Astrocyte of the spinal cord (primary cell): Measurements from ENCODE around the gene RUNX1.
A peak's percentile ranks its signal among the peaks of the same experiment; 100 is the strongest.

ENCODE experiments used
- DNase-seq: peaks from one replicate; pipeline ENCODE4 v3.0.0; 2011; ENCODE audit warnings: low read depth, low spot score
- H3K4me3 ChIP-seq: 2 replicates; pipeline ENCODE4 v1.5.1; 2011; ENCODE audit warnings: low read depth, mild to moderate bottlenecking, low read length, moderate library complexity
- in situ Hi-C: cut with HindIII; loops from 2 replicates; pipeline ENCODE4 v1.10.0; 2017; ENCODE audit warnings: low sequenced_read_pairs
- TF ChIP-seq, protein P1 (sequence below): IDR thresholded peaks from 2 replicates; pipeline ENCODE4 v1.5.1; 2012; ENCODE audit warnings: low read depth, mild to moderate bottlenecking, low read length, inconsistent platforms

RUNX1 gene

DNA sequence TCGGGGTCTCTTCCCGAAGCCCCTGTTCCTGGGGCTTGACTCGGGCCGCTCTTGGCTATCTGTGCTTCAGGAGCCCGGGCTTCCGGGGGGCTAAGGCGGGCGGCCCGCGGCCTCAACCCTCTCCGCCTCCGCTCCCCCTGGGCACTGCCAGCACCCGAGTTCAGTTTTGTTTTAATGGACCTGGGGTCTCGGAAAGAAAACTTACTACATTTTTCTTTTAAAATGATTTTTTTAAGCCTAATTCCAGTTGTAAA is 158.7 kb downstream of the RUNX1 start:
- TF ChIP-seq, protein P1, sequence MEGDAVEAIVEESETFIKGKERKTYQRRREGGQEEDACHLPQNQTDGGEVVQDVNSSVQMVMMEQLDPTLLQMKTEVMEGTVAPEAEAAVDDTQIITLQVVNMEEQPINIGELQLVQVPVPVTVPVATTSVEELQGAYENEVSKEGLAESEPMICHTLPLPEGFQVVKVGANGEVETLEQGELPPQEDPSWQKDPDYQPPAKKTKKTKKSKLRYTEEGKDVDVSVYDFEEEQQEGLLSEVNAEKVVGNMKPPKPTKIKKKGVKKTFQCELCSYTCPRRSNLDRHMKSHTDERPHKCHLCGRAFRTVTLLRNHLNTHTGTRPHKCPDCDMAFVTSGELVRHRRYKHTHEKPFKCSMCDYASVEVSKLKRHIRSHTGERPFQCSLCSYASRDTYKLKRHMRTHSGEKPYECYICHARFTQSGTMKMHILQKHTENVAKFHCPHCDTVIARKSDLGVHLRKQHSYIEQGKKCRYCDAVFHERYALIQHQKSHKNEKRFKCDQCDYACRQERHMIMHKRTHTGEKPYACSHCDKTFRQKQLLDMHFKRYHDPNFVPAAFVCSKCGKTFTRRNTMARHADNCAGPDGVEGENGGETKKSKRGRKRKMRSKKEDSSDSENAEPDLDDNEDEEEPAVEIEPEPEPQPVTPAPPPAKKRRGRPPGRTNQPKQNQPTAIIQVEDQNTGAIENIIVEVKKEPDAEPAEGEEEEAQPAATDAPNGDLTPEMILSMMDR, result no peak
- in situ Hi-C loops, result no loop called here
- peak overlapping the region; percentile 43 for H3K4me3 ChIP-seq
- no peak for DNase-seq

GRCh38 chr21:34889676-34890469 is 159.2 kb downstream of the RUNX1 start:
- H3K4me3 ChIP-seq, result peak overlapping the region; percentile 62
- in situ Hi-C loops, result no loop called here

GRCh38 chr21:34889320-34889675 is 159.8 kb downstream of the RUNX1 start:
- peak; percentile 80 for DNase-seq
- H3K4me3 ChIP-seq, result peak overlapping the region; percentile 62
- TF ChIP-seq, protein P1, result no peak
- in situ Hi-C loops, result no loop called here

More at GRCh38 chr21:34889676-34890469, 159.2 kb downstream of the RUNX1 start:
- DNase-seq, result peak; percentile 80
- TF ChIP-seq, protein P1, result peak; percentile 54

DNA sequence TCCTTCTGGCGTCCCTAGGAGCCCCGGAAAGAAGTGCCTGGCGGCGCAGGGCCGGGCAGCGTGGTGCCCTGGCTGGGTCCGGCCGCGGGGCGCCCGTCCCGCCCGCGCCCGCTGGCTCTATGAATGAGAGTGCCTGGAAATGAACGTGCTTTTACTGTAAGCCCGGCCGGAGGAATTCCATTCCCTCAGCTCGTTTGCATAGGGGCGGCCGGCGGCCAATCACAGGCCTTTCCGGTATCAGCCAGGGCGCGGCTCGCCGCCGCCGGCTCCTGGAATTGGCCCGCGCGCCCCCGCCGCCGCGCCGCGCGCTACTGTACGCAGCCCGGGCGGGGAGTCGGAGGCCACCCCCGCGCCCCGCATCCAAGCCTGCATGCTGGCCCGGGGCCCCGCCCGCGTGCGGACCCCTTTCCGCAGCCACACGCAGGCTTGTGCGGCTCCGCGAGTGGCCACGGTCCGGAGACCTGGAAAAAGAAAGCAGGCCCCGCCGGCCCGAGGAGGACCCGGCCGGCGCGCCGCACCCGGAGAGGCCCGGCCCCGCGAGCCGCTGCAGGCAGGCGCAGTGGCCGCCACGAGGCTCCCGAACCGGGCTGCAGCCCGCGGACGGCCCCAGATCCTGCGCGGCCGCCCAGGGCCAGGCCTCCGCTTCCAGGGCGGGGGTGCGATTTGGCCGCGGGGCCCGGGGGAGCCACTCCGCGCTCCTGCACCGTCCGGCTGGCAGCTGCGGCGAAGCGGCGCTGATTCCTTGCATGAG is 160.4 kb downstream of the RUNX1 start:
- DNase-seq, result peak; percentile 97
- TF ChIP-seq, protein P1, result no peak
- in situ Hi-C loops, result no loop called here
- peak overlapping the region; percentile 73 for H3K4me3 ChIP-seq

DNA sequence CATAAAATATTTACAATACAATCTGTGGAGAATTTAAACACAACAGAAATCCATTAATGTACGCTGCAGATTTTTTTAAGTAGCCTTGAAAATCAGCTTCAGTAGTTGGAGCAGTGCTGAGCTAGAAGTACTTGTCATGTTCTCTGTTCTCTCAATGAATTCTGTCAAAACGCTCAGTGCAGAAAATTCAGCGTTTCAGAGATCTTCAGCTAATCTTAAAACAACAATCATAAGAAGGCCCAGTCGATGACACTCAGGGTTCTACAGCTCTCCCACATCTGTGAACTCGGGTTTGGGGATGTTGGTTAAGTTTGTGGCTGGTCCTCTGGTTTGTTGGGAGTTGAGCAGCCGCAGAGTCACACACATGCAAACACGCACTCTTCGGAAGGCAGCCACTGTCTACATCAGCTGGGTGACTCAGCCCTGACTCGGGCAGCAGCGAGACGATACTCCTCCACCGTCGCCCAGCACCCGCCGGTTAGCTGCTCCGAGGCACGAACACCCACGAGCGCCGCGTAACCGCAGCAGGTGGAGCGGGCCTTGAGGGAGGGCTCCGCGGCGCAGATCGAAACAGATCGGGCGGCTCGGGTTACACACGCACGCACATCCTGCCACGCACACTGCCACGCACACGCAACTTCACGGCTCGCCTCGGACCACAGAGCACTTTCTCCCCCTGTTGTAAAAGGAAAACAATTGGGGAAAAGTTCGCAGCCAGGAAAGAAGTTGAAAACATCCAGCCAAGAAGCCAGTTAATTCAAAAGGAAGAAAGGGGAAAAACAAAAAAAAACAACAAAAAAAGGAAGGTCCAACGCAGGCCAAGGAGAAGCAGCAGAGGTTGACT is 161.2 kb downstream of the RUNX1 start:
- in situ Hi-C loops, result no loop called here
- TF ChIP-seq, protein P1, result no peak
- peak; percentile 95 for DNase-seq
- peak overlapping the region; percentile 73 for H3K4me3 ChIP-seq

- in situ Hi-C loops, result no loop called here
- TF ChIP-seq, protein P1, result no peak
- peak; percentile 39 for DNase-seq
- peak overlapping the region; percentile 73 for H3K4me3 ChIP-seq
Observed at GRCh38 chr21:34887105-34887442, 162.0 kb downstream of the RUNX1 start.
